PC-9 (cell line): ENCODE results near the gene TMEM221. TPM values are rescaled to one million over a fixed set of nuclear protein-coding genes. Genes with fewer than 3 reads are reported as not detected.

Source experiments
- BruUV-seq: library from RNA; stranded (reverse); fragments of 400-500 nt; replicated peaks from 2 replicates; lab custom pipeline; 2021; lab: Mats Ljungman, UMichigan
- CTCF ChIA-PET: fragments of 300-600 bp; sonication (Branson Sonifier 250); formaldehyde crosslinking; loops from one replicate; lab custom pipeline; 2022; ENCODE audit warnings: antibody characterized with exemption; lab: Charles Lee
- POLR2A ChIA-PET: fragments of 300-600 bp; sonication (Branson Sonifier 250); formaldehyde crosslinking; loops from one replicate; lab custom pipeline; 2022; ENCODE audit warnings: antibody characterized with exemption; ENCODE audit not compliant: unreplicated experiment; lab: Charles Lee
- DNase-seq, 2 experiments: peaks; one replicate each; pipeline versions ENCODE4 v3.0.0 to v3.0.0-alpha.2; 2015 to 2022; ENCODE audit warnings: mixed read lengths in 1 of 2
- H2AFZ ChIP-seq: fragments of 200-600 bp; sonication (generic); 2 replicates; pipeline ENCODE4 v1.8.1; 2017; ENCODE audit warnings: antibody characterized with exemption
- H3F3A ChIP-seq: fragments of 200-600 bp; sonication (generic); 2 replicates; pipeline ENCODE4 v1.8.1; 2017; ENCODE audit warnings: antibody characterized with exemption, mild to moderate bottlenecking, low read depth; ENCODE audit not compliant: insufficient read depth
- H3K27ac ChIP-seq: fragments of 200-600 bp; sonication (generic); 2 replicates; pipeline ENCODE4 v1.6.1; 2016; ENCODE audit warnings: mixed run types
- H3K27me3 ChIP-seq: fragments of 200-600 bp; sonication (generic); 2 replicates; pipeline ENCODE4 v1.6.1; 2016; ENCODE audit warnings: low read depth, mixed run types; ENCODE audit not compliant: insufficient read depth
- H3K36me3 ChIP-seq: fragments of 200-600 bp; sonication (generic); 2 replicates; pipeline ENCODE4 v1.6.1; 2016; ENCODE audit warnings: low read depth, mixed run types
- H3K4me1 ChIP-seq: fragments of 200-600 bp; sonication (generic); replicated peaks from 2 replicates; pipeline ENCODE4 v1.6.1; 2016; ENCODE audit warnings: mixed run types; ENCODE audit not compliant: insufficient read depth
- H3K4me2 ChIP-seq: fragments of 200-600 bp; sonication (generic); 2 replicates; pipeline ENCODE4 v1.6.1; 2017; ENCODE audit warnings: mixed run types
- H3K4me3 ChIP-seq: fragments of 200-600 bp; sonication (generic); 2 replicates; pipeline ENCODE4 v1.6.1; 2016; ENCODE audit warnings: mixed run types
- H3K79me2 ChIP-seq: fragments of 200-600 bp; sonication (generic); 2 replicates; pipeline ENCODE4 v1.6.1; 2017; ENCODE audit warnings: low read depth, mixed run types
- H3K9me2 ChIP-seq: fragments of 200-600 bp; sonication (generic); 2 replicates; pipeline ENCODE4 v1.8.1; 2017; ENCODE audit warnings: mild to moderate bottlenecking; ENCODE audit not compliant: insufficient read depth
- H3K9me3 ChIP-seq: fragments of 200-600 bp; sonication (generic); 2 replicates; pipeline ENCODE4 v1.8.1; 2016; ENCODE audit warnings: low read depth; ENCODE audit not compliant: insufficient read depth
- H4K20me1 ChIP-seq: fragments of 200-600 bp; sonication (generic); 2 replicates; pipeline ENCODE4 v1.8.1; 2017; ENCODE audit not compliant: insufficient read depth
- CTCF ChIP-seq: fragments of 200-600 bp; sonication (generic); conservative IDR thresholded peaks from 2 replicates; pipeline ENCODE4 v1.6.1; 2017; ENCODE audit warnings: mixed run types, antibody characterized with exemption, mild to moderate bottlenecking, moderate library complexity
- EZH2 ChIP-seq: fragments of 200-600 bp; sonication (generic); IDR thresholded peaks from 2 replicates; pipeline ENCODE4 v1.8.0; 2017; ENCODE audit warnings: antibody characterized with exemption, low read depth
- intact Hi-C: fragments of 100-400 bp; cut with micrococcal nuclease; formaldehyde crosslinking; loops from one replicate; pipeline ENCODE4 v1.10.0; 2022; ENCODE audit not compliant: unreplicated experiment
- total RNA-seq: library from RNA; stranded (reverse); gene quantifications from 2 replicates; pipeline ENCODE4 v1.2.3, GENCODE V29; 2021

TMEM221 gene
- total RNA-seq, 1 experiment from 2014 or later, result 2.0 TPM

GRCh38 chr19:17450264-17451075 lies 2.0 kb upstream of the TMEM221 start:
- peak overlapping the region; percentile 75 for H3K27ac ChIP-seq
- H3K79me2 ChIP-seq, result no peaks in the 10 kb centered on the region
- BruUV-seq, result no TSS peak
- H3K4me1 ChIP-seq, result peaks cover 14% of the 10 kb centered on the region
- intact Hi-C loops, result loop anchor here (5.0 kb wide), 1 partner anchor 407 kb away; the partner anchor contains the start of gene RPL18A
- peak overlapping the region; percentile 1; the same call in 1 of the 2 replicates for H2AFZ ChIP-seq
- 0 out of 2 replicates have a peak, but pooled peaks cover 3% of the 10 kb centered on the region for H3K9me3 ChIP-seq
- H4K20me1 ChIP-seq, result no peaks in the 10 kb centered on the region
- H3K27me3 ChIP-seq, result no peaks in the 10 kb centered on the region
- no peak overlapping the region for H3K4me3 ChIP-seq
- POLR2A ChIA-PET, result no interaction called here
- H3K36me3 ChIP-seq, result no peaks in the 10 kb centered on the region
- H3K4me2 ChIP-seq, result peak overlapping the region; percentile 53
- H3F3A ChIP-seq, result peaks cover 42% of the 10 kb centered on the region
- CTCF ChIA-PET, result interaction anchor here (0.6 to 0.7 kb wide), 2 partner anchors 63 to 401 kb away, joined by 4 to 7 read pairs; no protein-coding TSS in a partner anchor
- peak; percentile 56 to 94 for DNase-seq
- TF ChIP-seq EZH2 (no peak), CTCF (no peak)
- H3K9me2 ChIP-seq, result no peaks in the 10 kb centered on the region

GRCh38 chr19:17447704-17448130 lies 751 bp downstream of the TMEM221 start:
- Histone ChIP-seq H3K36me3 (no peaks in the 10 kb centered on the region), H3K4me2 (peak overlapping the region; percentile 96), H3K27ac (no peak overlapping the region), H3F3A (peaks cover 49% of the 10 kb centered on the region), H3K79me2 (no peaks in the 10 kb centered on the region), H3K9me3 (0 out of 2 replicates have a peak, but pooled peaks cover 3% of the 10 kb centered on the region), H2AFZ (peak overlapping the region; percentile 60), H3K27me3 (no peaks in the 10 kb centered on the region), H3K4me3 (peak overlapping the region; percentile 76; the same call in 1 of the 2 replicates), H3K4me1 (peaks cover 14% of the 10 kb centered on the region), H4K20me1 (no peaks in the 10 kb centered on the region), H3K9me2 (no peaks in the 10 kb centered on the region)
- POLR2A ChIA-PET, result no interaction called here
- TF ChIP-seq EZH2 (no peak), CTCF (no peak)
- intact Hi-C loops, result no loop called here
- CTCF ChIA-PET, result interaction anchor here (0.5 to 0.7 kb wide), 4 partner anchors 13 to 760 kb away, joined by 3 to 4 read pairs (median 4); partner anchors contain the start of gene NXNL1
- no TSS peak for BruUV-seq
- no peak for DNase-seq

GRCh38 chr19:17445526-17446165 lies 2.8 kb downstream of the TMEM221 start:
- BruUV-seq, result no TSS peak
- Histone ChIP-seq H3K4me3 (no peak overlapping the region), H3F3A (peaks cover 38% of the 10 kb centered on the region), H3K4me1 (peaks cover 6% of the 10 kb centered on the region), H3K36me3 (no peaks in the 10 kb centered on the region), H3K9me3 (0 out of 2 replicates have a peak, but pooled peaks cover 3% of the 10 kb centered on the region), H3K27me3 (no peaks in the 10 kb centered on the region), H3K27ac (no peak overlapping the region), H3K79me2 (no peaks in the 10 kb centered on the region), H3K4me2 (no peak overlapping the region), H2AFZ (no peak overlapping the region), H4K20me1 (no peaks in the 10 kb centered on the region), H3K9me2 (no peaks in the 10 kb centered on the region)
- DNase-seq, result no peak
- POLR2A ChIA-PET, result no interaction called here
- CTCF ChIA-PET, result interaction anchor here (0.5 to 0.7 kb wide), 2 partner anchors 22 to 293 kb away, joined by 3 to 4 read pairs; no protein-coding TSS in a partner anchor
- TF ChIP-seq EZH2 (no peak), CTCF (no peak)
- intact Hi-C loops, result no loop called here
